ENCODE results near the gene OR6Y1. TPM values are rescaled to one million over a fixed set of nuclear protein-coding genes. Genes with fewer than 3 reads are reported as not detected.

OR6Y1 gene
- total RNA-seq, 3 donors from 2014 or later (not counting 1 experiment from before 2014, with no cell fraction given) = not detected

DNA sequence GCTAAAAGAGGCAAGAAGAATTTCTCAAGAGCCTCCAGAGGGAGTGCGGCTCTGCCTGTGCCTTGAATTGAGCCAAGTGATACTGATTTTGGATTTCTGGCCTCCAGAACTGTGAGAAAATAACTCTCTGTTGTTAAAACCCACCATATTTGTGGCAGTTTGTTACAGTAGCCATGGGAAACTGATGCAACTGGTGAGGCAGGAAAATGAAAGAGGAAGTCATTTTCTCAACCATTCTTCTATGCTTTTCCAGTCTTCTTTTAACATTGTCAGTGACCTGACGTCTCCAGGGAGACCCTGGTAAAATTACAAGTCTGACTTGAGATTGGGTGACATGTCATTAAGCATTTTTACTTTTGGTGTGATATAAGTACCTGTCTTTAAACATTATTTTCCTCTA, 10.4 kb upstream of the OR6Y1 start:
- Histone ChIP-seq H3K9me3 (ENCODE audit: control insufficient read depth, insufficient read depth, low read length) (no peaks in the 10 kb centered on the region), H3K36me3 (ENCODE audit: control insufficient read depth, insufficient read depth, low read length) (no peaks in the 10 kb centered on the region), H3K27ac (ENCODE audit: low read length) (no peak overlapping the region), H3K4me3 (ENCODE audit: low read length) (no peak overlapping the region), H3K27me3 (ENCODE audit: control insufficient read depth, insufficient read depth, low read length) (peaks cover 2% of the 10 kb centered on the region), H3K4me1 (ENCODE audit: control insufficient read depth, insufficient read depth, low read length) (no peaks in the 10 kb centered on the region)
- Mint-ChIP-seq H3K27me3 (ENCODE audit: low read depth in 2 of 2) (peaks cover 26 to 50% of the 10 kb centered on the region in 2 donors), H3K4me1 (no peaks in the 10 kb centered on the region), H3K9me3 (no peaks in the 10 kb centered on the region), H3K27ac (no peak overlapping the region), H3K36me3 (no peaks in the 10 kb centered on the region), H3K4me3 (no peak overlapping the region)
- DNase-seq = no peak
- TF ChIP-seq, protein P1, sequence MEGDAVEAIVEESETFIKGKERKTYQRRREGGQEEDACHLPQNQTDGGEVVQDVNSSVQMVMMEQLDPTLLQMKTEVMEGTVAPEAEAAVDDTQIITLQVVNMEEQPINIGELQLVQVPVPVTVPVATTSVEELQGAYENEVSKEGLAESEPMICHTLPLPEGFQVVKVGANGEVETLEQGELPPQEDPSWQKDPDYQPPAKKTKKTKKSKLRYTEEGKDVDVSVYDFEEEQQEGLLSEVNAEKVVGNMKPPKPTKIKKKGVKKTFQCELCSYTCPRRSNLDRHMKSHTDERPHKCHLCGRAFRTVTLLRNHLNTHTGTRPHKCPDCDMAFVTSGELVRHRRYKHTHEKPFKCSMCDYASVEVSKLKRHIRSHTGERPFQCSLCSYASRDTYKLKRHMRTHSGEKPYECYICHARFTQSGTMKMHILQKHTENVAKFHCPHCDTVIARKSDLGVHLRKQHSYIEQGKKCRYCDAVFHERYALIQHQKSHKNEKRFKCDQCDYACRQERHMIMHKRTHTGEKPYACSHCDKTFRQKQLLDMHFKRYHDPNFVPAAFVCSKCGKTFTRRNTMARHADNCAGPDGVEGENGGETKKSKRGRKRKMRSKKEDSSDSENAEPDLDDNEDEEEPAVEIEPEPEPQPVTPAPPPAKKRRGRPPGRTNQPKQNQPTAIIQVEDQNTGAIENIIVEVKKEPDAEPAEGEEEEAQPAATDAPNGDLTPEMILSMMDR (IDR thresholded peaks at IDR 0.05) = no peak
- ATAC-seq = no peak
- intact Hi-C loops (cut with micrococcal nuclease) = no loop called here
- WGBS (ENCODE audit: insufficient coverage) = 70% methylated on average over 2 of the region's 2 CpGs

DNA sequence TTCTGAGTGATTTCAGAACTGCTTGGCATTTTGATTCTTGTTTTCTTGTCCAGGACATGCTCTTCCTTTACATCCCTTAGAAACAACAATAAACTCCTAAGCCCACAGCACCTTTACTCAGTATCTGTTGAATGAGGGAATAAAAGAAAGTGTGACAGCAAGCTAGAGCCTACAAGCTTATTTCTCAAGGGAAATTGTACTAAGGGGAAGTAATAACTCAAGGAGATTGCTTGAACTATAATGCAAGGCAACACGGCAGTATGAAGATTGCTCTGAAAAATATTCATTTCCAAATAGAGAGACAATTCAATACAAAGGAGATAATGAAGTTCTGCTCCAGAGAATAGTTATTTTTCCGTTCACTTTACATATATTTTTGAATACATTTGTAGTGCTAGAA, 9.6 kb upstream of the OR6Y1 start:
- Histone ChIP-seq H3K4me3 (ENCODE audit: low read length) (no peak overlapping the region), H3K36me3 (ENCODE audit: control insufficient read depth, insufficient read depth, low read length) (no peaks in the 10 kb centered on the region), H3K4me1 (ENCODE audit: control insufficient read depth, insufficient read depth, low read length) (no peaks in the 10 kb centered on the region), H3K9me3 (ENCODE audit: control insufficient read depth, insufficient read depth, low read length) (no peaks in the 10 kb centered on the region), H3K27ac (ENCODE audit: low read length) (no peak overlapping the region), H3K27me3 (ENCODE audit: control insufficient read depth, insufficient read depth, low read length) (peaks cover 2% of the 10 kb centered on the region)
- Mint-ChIP-seq H3K36me3 (no peaks in the 10 kb centered on the region), H3K9me3 (no peaks in the 10 kb centered on the region), H3K27me3 (ENCODE audit: low read depth in 2 of 2) (peaks cover 26 to 57% of the 10 kb centered on the region in 2 donors), H3K27ac (no peak overlapping the region), H3K4me1 (no peaks in the 10 kb centered on the region), H3K4me3 (no peak overlapping the region)
- no peak for DNase-seq
- TF ChIP-seq, protein P1 (IDR thresholded peaks at IDR 0.05) = no peak
- intact Hi-C loops (cut with micrococcal nuclease) = no loop called here
- no peak for ATAC-seq
- WGBS (ENCODE audit: insufficient coverage) = no CpG with 5 or more reads among the region's 2 CpGs

DNA sequence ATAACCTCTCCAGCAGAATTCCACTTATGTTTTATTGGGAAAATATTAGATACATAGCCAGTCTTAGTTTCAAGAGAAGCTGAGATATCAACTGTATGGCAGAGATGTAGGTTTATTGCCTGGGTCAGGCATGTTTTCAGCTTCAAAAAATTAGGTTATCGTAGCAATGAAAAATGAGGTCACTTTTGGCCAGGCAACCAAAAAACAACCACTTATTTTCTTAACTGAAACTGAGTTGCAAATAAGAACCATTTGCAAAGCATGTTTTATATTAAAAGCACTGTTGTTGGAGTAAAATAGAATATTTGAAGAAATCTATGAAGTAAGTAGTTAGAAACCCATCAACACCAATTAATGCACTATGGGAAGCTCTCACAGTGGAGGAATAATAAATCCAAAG, 5.5 kb upstream of the OR6Y1 start:
- Mint-ChIP-seq H3K36me3 (no peaks in the 10 kb centered on the region), H3K27ac (no peak overlapping the region), H3K4me3 (no peak overlapping the region), H3K4me1 (no peaks in the 10 kb centered on the region), H3K9me3 (no peaks in the 10 kb centered on the region), H3K27me3 (ENCODE audit: low read depth in 2 of 2) (peaks cover 18 to 39% of the 10 kb centered on the region in 2 donors)
- Histone ChIP-seq H3K4me3 (ENCODE audit: low read length) (no peak overlapping the region), H3K27ac (ENCODE audit: low read length) (no peak overlapping the region), H3K4me1 (ENCODE audit: control insufficient read depth, insufficient read depth, low read length) (no peaks in the 10 kb centered on the region), H3K9me3 (ENCODE audit: control insufficient read depth, insufficient read depth, low read length) (no peaks in the 10 kb centered on the region), H3K27me3 (ENCODE audit: control insufficient read depth, insufficient read depth, low read length) (peaks cover 2% of the 10 kb centered on the region), H3K36me3 (ENCODE audit: control insufficient read depth, insufficient read depth, low read length) (no peaks in the 10 kb centered on the region)
- TF ChIP-seq, protein P1 (IDR thresholded peaks at IDR 0.05) = no peak
- DNase-seq (no peak), ATAC-seq (no peak)
- intact Hi-C loops (cut with micrococcal nuclease) = loop anchor here (10.0 kb wide), 1 partner anchor 55 kb away; no protein-coding TSS in a partner anchor
- 100% methylated on average over 1 of the region's 1 CpG for WGBS (ENCODE audit: insufficient coverage)

DNA sequence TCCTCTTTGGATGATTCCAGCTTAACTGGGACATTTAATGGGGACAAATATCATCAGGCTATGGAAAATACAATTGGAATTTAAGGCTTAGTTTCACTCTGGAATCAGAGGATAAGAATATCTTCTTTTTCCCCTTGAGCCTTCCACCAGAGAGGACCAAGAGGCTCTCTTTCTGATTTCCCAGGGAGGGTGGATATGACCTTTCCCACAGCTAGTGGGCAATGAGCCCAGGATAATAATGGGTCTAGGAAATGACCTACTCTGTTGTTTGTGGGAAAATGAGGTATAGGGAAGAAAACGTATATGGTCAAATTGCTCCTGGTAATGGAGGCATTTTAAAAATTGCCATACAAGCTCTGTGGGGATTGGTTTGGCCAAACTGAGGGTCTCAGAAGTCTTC, 1.9 kb downstream of the OR6Y1 start:
- ATAC-seq (no peak), DNase-seq (no peak)
- TF ChIP-seq, protein P1 (IDR thresholded peaks at IDR 0.05) = no peak
- H3K4me3 ChIP-seq (ENCODE audit: low read length) = no peak overlapping the region
- H3K27me3 ChIP-seq (ENCODE audit: control insufficient read depth, insufficient read depth, low read length) = no peaks in the 10 kb centered on the region
- Mint-ChIP-seq H3K36me3 (no peaks in the 10 kb centered on the region), H3K9me3 (no peaks in the 10 kb centered on the region), H3K4me1 (no peaks in the 10 kb centered on the region), H3K4me3 (no peak overlapping the region), H3K27ac (no peak overlapping the region), H3K27me3 (ENCODE audit: low read depth in 2 of 2) (peaks cover 22 to 44% of the 10 kb centered on the region in 2 donors)
- H3K36me3 ChIP-seq (ENCODE audit: control insufficient read depth, insufficient read depth, low read length) = no peaks in the 10 kb centered on the region
- H3K9me3 ChIP-seq (ENCODE audit: control insufficient read depth, insufficient read depth, low read length) = no peaks in the 10 kb centered on the region
- H3K4me1 ChIP-seq (ENCODE audit: control insufficient read depth, insufficient read depth, low read length) = no peaks in the 10 kb centered on the region
- WGBS (ENCODE audit: insufficient coverage) = 100% methylated on average over 1 of the region's 1 CpG
- no peak overlapping the region for H3K27ac ChIP-seq (ENCODE audit: low read length)
- intact Hi-C loops (cut with micrococcal nuclease) = loop anchor here (10.0 kb wide), 1 partner anchor 63 kb away; no protein-coding TSS in a partner anchor

All from natural killer cell (primary cell).